Measurements from ENCODE around the gene GPC6. TPM values are rescaled to one million over a fixed set of nuclear protein-coding genes. Genes with fewer than 3 reads are reported as not detected.
A peak's percentile ranks its signal among the peaks of the same experiment; 100 is the strongest.

Gene GPC6
- total RNA-seq, 1 experiment from 2014 or later: 16.7 TPM

DNA sequence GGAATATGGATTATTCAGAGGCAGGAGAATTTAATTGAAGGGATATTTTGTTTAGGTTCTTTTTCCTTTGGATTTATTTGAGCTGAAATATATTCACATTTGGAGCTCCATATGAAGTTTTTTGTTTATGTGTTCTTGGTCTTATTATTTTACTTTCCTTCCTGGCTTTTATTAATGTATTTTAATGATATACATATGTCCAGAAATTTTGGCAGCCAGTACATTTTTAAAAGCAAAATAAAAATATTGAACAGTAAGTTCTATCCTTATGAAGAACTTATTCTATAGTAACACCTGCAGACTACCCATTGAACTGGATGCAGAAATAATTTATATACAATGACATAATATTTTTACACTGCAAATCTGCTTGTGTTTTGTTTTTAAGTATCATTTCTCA, 323.6 kb downstream of the GPC6 start:
- no peak for DNase-seq (ENCODE audit: extremely low read depth, low read depth)

DNA sequence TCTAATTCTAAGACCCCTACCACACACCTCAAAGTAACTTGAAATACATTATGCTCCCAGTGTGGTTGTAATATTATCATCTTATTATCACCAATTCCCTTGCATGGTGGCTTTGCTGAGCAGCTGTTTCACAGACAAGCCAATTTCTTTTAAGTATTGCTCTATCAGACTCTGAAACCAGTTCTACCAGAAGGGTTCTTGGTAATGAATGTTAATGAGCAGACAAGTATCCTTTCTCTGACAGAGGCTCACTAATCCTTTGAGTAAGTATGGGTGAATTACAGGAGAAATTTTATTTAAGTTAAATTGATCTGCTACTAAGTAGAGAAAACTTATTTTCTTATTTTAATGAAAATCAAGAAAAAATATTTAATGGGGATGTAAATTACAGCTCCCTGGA, 326.0 kb downstream of the GPC6 start:
- no peak for DNase-seq (ENCODE audit: extremely low read depth, low read depth)

DNA sequence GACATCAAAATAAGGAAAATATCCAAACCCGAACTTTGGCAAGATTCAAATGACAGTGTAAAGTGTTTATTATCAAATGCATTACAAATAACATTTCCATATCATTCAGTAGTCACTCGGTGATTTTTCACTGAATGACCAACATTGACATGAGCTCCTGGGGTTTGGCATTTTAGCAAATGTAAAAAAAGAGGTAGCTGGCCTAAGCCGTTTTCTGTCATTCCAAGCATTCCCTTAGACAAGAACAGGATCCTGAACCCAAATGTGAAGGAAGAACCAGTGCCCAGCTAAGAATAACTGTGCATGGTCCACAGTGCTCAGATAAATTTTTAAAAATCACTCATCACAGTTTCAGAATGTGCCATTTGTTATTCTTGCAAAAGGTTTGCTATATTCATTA, 327.9 kb downstream of the GPC6 start:
- DNase-seq (ENCODE audit: extremely low read depth, low read depth): no peak

DNA sequence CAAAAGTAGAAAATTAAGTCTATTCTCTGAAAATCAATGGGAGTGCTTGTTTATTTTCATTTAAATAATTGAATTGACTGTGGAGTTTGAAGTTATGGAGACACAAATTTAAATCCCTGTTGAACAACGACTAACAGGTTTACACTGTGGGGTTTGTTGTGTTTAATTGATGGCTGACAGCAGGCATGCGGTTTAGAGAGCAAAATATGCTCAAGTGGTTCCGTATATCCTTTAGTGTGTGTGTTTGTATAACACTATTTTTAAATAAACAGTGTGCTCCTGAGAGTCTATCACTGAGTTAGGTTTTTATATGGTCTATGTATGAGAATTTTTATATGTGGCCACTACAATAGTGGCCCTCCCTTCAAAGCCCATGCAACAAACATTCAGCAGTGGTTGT, 332.0 kb downstream of the GPC6 start:
- no peak for DNase-seq (ENCODE audit: extremely low read depth, low read depth)

DNA sequence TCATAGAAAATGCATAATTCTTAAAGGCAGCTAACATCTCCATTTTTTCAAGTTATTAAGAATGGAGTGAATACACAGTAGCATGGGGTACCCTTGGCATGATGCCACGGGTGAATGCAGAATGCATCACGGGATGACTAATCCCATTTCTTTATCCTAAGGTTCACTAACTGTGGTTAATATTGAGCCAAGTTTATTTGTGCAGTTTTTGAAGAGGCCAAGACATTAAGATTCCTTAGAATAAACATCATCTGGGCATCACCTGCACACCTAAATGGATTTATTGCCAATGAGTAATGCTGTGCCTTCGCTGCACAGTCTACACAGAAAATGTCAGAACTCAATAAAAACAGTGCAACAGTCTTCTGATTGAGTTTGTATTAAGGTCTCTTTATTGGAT, 333.1 kb downstream of the GPC6 start:
- DNase-seq (ENCODE audit: extremely low read depth, low read depth): no peak

DNA sequence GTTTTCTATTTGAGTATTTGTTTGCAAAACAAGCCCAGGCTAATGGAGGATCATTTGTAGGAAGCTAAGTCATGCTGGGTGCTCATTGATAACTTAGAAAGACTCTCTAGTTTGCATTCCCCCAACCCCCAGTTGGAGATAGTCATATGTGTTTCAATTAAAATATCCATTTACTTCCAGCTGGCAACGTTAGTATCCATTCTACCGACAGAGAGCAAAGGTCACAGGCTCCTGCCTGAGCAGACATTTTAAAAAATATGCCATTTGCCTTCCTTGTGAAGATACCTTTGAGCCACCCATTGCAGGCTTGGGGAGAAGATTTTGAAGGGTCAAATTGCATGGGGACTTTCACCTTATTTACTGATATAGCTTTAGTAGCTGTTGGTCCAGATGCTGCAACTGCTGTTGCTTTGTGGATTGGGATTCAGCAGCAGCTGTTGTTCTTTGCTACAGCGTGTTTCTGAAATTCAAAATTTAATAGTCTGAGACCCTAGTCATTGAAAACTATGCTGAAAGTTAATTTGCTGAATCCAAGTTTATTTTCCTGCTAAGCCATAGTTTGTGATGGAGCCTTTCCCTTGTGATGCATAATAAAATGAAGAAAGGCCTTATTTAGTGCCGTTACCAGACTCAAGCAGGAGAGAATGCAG, 335.1 kb downstream of the GPC6 start:
- no peak for DNase-seq (ENCODE audit: extremely low read depth, low read depth)

DNA sequence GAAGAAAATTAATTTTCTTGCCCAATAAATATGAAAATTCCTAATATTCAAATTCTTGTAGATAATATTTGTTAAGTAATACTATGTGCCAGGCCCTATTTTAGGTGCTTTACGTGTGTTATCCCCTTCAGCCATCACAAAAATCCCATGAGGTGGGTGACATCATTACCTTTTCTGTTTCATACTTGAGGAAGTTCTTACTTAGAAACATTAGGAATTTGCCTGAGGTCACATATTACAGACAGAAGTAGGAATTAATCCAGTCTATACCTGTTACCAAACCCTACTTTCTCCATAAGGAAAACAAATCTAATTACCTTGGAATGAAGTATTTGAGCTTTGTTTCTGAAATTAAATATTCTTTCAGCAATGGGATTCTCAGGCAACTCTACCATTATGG, 336.1 kb downstream of the GPC6 start:
- no peak for DNase-seq (ENCODE audit: extremely low read depth, low read depth)

DNA sequence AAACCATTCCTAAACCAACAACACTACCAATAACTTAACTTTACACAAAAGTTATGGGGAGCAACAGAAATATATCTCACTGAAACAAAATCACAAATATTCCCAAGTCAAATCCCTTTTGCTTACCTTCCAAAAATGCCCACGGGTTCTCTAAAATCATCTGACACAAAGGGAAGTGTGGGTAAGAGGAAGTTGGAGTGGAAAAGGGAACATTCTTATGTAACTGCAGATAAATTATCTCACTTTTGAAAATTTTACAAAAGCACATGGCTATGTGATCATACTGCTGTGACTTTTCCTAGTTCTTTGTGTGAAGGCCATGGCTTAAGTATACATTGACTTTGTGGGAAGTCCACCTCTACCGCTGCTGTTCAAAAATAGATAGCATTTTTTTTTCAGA, 350.5 kb downstream of the GPC6 start:
- no peak for DNase-seq (ENCODE audit: extremely low read depth, low read depth)

DNA sequence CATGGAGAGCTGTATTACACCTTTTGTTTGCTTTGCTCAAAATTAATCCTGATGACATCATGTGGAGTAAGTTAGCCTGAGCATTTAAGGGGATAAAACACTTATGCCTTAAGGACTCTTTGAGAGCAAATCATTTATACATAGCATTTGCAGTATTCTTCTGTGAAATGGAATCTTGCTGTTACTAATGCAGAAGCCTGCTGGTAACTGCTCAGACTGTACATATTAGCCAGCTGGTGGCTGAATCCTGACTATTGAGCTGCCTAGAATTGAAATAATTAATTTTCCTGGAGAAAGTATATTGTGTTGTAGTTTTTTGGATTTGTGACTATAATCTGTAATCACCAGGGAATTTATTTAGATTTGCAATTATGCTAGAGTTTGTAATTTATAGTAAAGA, 363.2 kb downstream of the GPC6 start:
- DNase-seq (ENCODE audit: extremely low read depth, low read depth): no peak

DNA sequence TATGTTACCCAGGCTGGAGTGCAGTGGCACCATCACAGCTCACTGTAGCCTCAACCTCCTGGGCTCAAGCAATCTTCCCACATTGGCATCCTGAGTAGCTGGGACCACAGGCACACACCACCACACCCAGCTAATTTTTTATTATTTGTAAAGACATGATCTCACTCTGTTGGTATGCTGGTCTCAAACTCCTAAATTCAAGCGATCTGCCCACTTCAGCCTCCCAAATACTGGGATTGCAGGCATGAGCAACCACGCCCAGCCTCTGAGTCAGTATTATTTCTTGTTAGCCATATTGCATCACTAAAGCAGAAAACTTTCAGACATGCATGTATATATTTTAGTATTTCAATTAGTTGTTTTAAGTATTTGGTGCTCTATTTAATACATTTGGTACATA, 376.4 kb downstream of the GPC6 start:
- DNase-seq (ENCODE audit: extremely low read depth, low read depth): peak; percentile 28

DNA sequence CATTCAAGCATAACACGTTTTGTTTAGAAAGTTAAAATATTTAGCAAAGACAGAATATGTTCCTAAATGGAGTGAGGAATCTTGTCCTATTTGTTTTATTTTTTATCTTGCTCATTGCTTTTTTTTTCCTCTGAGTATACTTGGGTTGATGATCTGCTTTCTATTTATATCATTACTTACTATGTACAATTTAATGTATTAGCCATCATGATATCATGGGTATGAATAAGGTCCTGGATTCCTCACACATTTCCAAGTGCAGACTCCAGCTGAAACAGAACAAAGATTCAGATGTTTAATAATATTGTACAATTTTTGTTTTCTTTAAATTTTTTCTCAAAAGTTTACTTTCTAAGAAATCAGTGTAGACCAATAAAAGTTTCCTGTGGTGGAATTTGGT, 388.2 kb downstream of the GPC6 start:
- no peak for DNase-seq (ENCODE audit: extremely low read depth, low read depth)

DNA sequence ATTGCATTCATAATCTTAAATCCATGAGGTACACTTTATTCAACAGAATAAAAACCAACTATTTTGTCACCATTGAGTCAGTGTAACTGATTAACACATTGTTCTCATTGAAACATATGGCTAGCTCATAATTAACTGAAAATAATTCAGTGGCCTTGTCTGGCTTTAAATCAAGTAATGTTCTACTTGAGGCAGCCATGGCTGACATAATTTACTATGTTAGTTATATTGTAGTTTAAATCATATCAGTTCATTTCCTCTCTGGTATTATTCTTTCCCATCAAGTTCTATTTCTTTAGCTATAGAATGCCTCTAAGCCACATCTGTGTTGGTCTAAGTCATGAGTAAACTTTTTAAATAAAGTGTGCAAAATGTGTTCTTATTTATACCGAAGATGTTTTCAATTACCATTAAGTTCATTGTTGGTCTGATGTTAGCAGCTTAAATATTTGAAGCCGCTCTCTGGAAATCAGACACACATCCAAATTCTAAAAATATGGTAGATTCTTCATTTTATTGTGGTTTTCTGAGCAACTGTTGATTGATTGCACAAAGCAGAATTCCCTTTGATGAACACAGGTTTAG, 393.7 kb downstream of the GPC6 start:
- no peak for DNase-seq (ENCODE audit: extremely low read depth, low read depth)

DNA sequence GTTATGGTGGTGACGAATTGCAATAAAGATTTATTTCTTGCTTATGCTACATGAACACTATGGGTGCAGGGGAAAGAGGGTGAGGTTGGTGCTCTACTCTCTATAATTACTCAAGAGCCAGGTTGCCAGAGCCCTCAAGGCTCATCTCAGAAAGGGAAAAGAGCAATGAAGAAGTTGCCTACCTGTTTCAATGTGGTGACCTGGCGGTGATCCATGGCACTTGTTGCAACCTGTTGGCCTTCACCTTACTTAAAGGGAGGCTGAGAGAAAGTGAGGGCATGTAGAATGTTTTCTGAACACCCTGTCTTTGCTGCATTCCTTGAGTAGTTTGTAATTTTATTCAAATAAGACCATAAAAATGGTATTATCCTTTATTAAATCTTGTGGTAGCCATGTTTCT, 394.4 kb downstream of the GPC6 start:
- DNase-seq (ENCODE audit: extremely low read depth, low read depth): no peak

DNA sequence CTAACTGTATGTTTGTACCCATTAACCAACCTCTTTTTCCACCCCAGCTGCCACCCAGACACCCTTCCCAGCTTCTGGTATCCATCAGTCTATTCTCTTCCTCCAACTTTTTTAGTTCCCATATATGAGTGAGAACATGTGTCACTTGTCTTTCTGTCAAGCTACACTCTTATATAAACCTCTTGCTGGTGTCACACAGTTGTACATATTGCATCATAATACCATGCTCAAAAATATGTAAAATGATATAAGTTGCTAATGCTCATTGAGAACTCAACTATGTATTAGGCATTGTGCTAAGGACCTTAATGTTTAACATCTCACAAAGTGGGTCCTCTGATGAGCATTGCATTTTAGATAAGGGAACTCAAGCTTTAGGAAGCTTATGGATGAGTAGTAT, 395.4 kb downstream of the GPC6 start:
- no peak for DNase-seq (ENCODE audit: extremely low read depth, low read depth)

DNA sequence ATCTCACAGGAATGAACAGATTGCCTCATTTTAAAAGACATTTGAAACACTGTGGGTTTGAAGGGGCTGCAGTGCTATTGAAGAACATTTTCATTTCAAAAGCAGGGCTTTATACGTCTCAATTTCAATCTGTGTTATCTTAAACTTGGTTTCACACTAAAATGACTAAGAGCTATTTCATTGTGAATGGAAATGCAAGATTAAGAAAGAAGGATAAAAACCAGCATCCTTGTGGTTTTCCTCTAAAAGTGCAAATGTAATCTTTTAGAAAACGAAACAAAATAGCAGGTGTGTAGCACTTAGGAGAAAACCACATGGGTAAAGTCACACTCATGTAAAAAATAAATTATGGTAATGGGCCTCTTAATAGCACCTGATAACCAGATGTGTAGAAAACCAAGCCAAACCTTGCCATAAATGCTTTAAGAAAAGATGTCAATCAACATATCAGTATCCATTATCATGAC, 397.7 kb downstream of the GPC6 start:
- no peak for DNase-seq (ENCODE audit: extremely low read depth, low read depth)

DNA sequence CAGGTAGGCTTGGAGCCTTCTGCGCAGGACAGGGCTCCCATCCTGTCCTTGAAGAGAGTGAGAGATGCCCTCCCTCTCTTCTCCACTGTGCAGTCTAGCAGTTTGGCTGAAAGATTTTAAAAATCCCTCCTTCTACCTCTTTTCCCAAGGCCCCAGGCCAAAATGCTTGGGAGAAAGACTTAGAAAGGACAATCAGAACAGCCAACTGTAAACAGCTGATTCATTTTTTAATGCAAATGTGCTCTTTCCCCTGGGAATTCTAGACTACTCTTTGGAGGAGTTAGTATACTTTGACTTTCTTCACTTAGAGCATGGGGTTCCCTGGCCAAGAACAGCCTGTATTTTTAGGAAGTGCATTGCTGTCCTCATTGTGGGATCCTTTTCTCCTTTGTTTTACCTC, 398.9 kb downstream of the GPC6 start:
- DNase-seq (ENCODE audit: extremely low read depth, low read depth): no peak

DNA sequence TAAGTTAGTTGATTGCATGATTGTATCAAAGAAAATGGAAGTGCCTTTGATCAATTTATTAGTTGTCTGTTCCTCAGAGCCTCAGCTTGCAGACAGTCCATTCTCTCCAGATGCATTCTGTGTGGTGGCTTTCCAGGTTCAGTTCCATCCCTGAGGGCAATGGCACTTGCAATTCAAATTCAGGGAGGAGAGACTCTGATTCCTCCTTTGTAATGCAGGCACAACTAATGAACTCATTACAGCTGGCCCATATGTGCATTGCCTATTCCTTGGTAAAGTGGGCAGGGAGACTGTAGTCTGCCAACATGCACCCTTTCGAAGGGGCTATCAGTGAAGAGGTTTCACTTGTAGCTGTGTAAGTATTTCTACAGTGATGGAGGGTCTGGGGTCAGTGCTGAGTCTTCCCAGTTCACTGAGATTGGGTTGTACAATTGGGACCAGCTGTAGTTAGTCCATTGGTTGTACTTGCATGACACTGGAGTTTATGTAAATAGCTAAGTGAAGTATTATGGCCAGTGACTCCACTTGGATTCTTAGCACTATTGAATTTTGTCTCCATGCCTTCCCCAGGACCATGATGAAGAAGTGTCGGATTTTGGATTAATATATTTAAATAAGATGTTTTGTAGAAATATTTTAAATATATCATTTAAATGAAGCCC, 401.7 kb downstream of the GPC6 start:
- no peak for DNase-seq (ENCODE audit: extremely low read depth, low read depth)

DNA sequence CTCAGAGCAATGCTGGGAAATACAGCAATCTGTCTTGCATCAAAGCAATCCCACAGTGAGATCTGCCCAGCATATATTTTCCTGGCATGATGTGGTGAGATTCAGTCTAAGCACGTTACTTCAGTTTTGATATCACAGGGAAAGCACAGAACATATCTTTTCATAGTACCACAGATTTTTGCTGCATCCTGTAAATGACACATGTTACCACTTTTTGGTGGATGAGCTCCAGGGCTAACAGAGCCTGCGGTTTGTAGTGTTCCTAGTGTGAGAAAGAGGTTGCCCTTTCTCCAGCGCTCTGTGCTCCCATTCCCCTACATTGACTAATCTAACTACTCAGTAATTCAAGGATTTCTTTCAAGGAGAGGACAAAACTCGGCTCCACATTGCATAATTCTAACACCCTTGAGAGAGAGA, 409.0 kb downstream of the GPC6 start:
- DNase-seq (ENCODE audit: extremely low read depth, low read depth): no peak

DNA sequence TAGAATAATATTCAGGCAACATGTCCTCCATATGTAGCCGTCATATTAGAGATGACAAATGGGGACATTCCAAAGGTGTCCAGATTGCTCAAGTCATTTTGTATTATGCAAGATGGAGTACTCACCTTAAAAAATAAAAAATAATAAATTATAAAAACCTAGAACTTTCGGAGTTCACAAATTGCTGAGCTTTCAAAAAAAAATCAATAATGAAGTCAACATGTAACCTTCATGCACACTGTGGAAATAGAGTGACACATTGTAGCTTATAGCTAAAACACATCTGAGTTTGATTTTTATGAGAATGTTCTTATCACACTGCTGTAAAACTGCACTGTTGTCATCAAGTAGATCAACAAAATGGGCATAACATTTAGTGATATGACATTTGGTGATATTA, 411.2 kb downstream of the GPC6 start:
- DNase-seq (ENCODE audit: extremely low read depth, low read depth): no peak

DNA sequence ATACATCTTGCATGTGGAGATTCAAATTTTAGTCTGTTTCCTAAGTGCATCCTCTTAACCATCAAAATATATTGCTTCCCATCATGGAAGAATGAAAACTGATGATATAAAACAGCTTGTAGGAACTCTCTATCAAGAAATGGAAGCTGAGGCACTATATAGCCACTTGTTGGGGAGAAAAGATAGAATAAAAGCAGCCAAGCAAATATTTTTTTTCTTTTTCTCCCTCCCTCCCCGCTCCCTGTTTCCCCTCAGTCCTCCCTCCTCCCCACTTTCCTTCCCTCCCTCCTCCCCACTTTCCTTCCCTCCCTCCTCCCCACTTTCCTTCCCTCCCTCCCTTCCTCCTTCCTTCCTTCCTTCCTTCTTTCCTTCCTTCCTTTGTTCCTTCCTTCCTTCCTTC, 413.8 kb downstream of the GPC6 start:
- no peak for DNase-seq (ENCODE audit: extremely low read depth, low read depth)

DNA sequence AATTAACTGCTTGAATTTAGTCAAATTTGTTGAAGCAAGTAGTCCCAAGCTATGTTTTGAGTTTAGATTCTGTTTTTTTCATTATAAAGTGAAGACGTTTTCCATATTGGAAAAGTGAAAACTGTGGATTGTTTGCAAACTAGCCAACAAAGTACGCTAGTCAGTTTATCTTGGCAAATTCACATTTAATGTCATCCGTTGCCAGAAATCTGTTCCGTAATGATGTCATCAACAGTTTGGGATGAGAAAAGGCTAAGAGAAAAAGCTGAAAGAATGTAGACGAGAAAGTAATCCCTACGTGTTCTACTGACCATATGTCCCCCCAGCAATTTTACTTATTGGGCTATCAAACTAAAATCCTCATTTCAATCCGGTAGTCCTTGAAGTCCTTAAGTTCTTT, 419.6 kb downstream of the GPC6 start:
- DNase-seq (ENCODE audit: extremely low read depth, low read depth): no peak

DNA sequence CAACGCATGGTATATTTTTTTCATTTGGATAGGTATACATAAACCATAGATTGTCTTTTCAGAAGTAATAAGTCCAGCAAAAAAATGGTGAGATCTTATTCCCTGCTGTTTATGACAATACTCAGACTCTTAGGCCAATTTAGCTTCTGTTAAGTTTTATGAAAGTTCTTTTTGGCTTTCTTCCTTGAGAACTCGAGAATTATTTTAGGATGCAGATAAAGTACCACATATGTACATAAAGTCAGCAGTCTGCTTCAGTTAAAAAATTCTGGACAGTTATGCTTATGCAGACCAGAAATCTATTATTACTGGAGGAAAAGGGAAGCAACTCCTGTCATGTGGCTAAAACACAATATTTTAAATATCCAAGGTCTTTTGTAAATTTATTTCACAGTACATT, 422.9 kb downstream of the GPC6 start:
- no peak for DNase-seq (ENCODE audit: extremely low read depth, low read depth)

Data from NCI-H460 (cell line).